OCI-LY1 (cell line): ENCODE measurements around the gene ADD1.

Source experiments
- H2AFZ ChIP-seq: fragments of 200-600 bp; sonication (generic), shearing (Covaris generic); 2 replicates; pipeline ENCODE4 v1.6.0; 2014; ENCODE audit warnings: antibody characterized with exemption, mild to moderate bottlenecking, low read length
- H3F3A ChIP-seq: fragments of 200-600 bp; sonication (generic), shearing (Covaris generic); 2 replicates; pipeline ENCODE4 v1.6.0; 2014; ENCODE audit warnings: mild to moderate bottlenecking, antibody characterized with exemption, low read length, moderate library complexity; ENCODE audit not compliant: insufficient read depth
- H3K27ac ChIP-seq: fragments of 200-600 bp; sonication (generic); 2 replicates; pipeline ENCODE4 v1.5.1; 2014; ENCODE audit warnings: low read length, mixed run types, mild to moderate bottlenecking, low read depth; ENCODE audit not compliant: poor library complexity, severe bottlenecking
- H3K27me3 ChIP-seq: fragments of 200-600 bp; sonication (generic); 2 replicates; pipeline ENCODE4 v1.6.0; 2014; ENCODE audit warnings: antibody characterized with exemption, mild to moderate bottlenecking, low read length, moderate library complexity; ENCODE audit not compliant: insufficient read depth
- H3K36me3 ChIP-seq: fragments of 200-600 bp; sonication (generic); 2 replicates; pipeline ENCODE4 v1.6.1; 2014; ENCODE audit warnings: mild to moderate bottlenecking, antibody characterized with exemption, low read length, moderate library complexity, mixed read lengths; ENCODE audit not compliant: insufficient read depth
- H3K4me1 ChIP-seq: fragments of 200-600 bp; sonication (generic); 2 replicates; pipeline ENCODE4 v1.5.1; 2014; ENCODE audit warnings: mild to moderate bottlenecking, low read length, moderate library complexity; ENCODE audit not compliant: insufficient read depth, severe bottlenecking
- H3K4me2 ChIP-seq: fragments of 200-600 bp; sonication (generic), shearing (Covaris generic); 2 replicates; pipeline ENCODE4 v1.6.1; 2014; ENCODE audit warnings: low read length
- H3K4me3 ChIP-seq: fragments of 200-600 bp; sonication (generic); 2 replicates; pipeline ENCODE4 v1.5.1; 2014; ENCODE audit warnings: low read length, low read depth, mild to moderate bottlenecking, mixed read lengths; ENCODE audit not compliant: poor library complexity, severe bottlenecking
- H3K79me2 ChIP-seq: fragments of 200-600 bp; shearing (Covaris generic); 2 replicates; pipeline ENCODE4 v1.6.1; 2016; ENCODE audit warnings: mixed run types, low read length, mixed read lengths; ENCODE audit not compliant: insufficient read depth
- H3K9ac ChIP-seq: fragments of 200-600 bp; sonication (generic), shearing (Covaris generic); 2 replicates; pipeline ENCODE4 v1.6.1; 2014; ENCODE audit warnings: mild to moderate bottlenecking, low read length, mixed read lengths
- H3K9me2 ChIP-seq: fragments of 200-600 bp; sonication (generic), shearing (Covaris generic); 2 replicates; pipeline ENCODE4 v1.6.1; 2014; ENCODE audit warnings: low read depth, mild to moderate bottlenecking, low read length, mixed read lengths
- H3K9me3 ChIP-seq: fragments of 200-600 bp; shearing (Covaris generic); 2 replicates; pipeline ENCODE4 v1.6.1; 2014; ENCODE audit warnings: low read length, mixed read lengths
- H4K20me1 ChIP-seq: fragments of 200-600 bp; sonication (generic), shearing (Covaris generic); 2 replicates; pipeline ENCODE4 v1.6.0; 2016; ENCODE audit warnings: mild to moderate bottlenecking, low read length; ENCODE audit not compliant: insufficient read depth
- CTCF ChIP-seq: fragments of 200-600 bp; sonication (generic), shearing (Covaris generic); IDR thresholded peaks from 2 replicates; pipeline ENCODE4 v1.5.1; 2017; ENCODE audit warnings: mild to moderate bottlenecking, antibody characterized with exemption, low read length, moderate library complexity, mixed read lengths
- EZH2 ChIP-seq: fragments of 200-600 bp; sonication (generic), shearing (Covaris generic); IDR thresholded peaks from 2 replicates; pipeline ENCODE4 v1.8.0; 2017; ENCODE audit warnings: borderline replicate concordance, mixed run types, mild to moderate bottlenecking, antibody characterized with exemption, low read length, moderate library complexity, mixed read lengths

The ADD1 gene

GRCh38 chr4:2893772-2894171 is 50.1 kb downstream of the ADD1 start:
- Histone ChIP-seq H3K27ac (no peak overlapping the region), H3K9me3 (no peaks in the 10 kb centered on the region), H3K4me2 (no peak overlapping the region), H3K9ac (no peak overlapping the region), H3K4me1 (no peaks in the 10 kb centered on the region), H3K9me2 (no peaks in the 10 kb centered on the region), H4K20me1 (no peaks in the 10 kb centered on the region), H3K79me2 (no peaks in the 10 kb centered on the region), H2AFZ (no peak overlapping the region), H3K4me3 (no peak overlapping the region), H3K27me3 (no peaks in the 10 kb centered on the region), H3F3A (no peaks in the 10 kb centered on the region), H3K36me3 (0 out of 2 replicates have a peak, but pooled peaks cover under 1% of the 10 kb centered on the region)
- TF ChIP-seq EZH2 (no peak), CTCF (no peak)

GRCh38 chr4:2898001-2898400 is 54.4 kb downstream of the ADD1 start:
- no peaks in the 10 kb centered on the region for H3K79me2 ChIP-seq
- no peaks in the 10 kb centered on the region for H3F3A ChIP-seq
- H3K27ac ChIP-seq = no peak overlapping the region
- H3K4me2 ChIP-seq = no peak overlapping the region
- no peaks in the 10 kb centered on the region for H4K20me1 ChIP-seq
- H3K9ac ChIP-seq = no peak overlapping the region
- TF ChIP-seq CTCF (no peak), EZH2 (no peak)
- no peak overlapping the region for H3K4me3 ChIP-seq
- H3K9me2 ChIP-seq = no peaks in the 10 kb centered on the region
- H3K27me3 ChIP-seq = no peaks in the 10 kb centered on the region
- no peaks in the 10 kb centered on the region for H3K9me3 ChIP-seq
- H2AFZ ChIP-seq = no peak overlapping the region
- H3K36me3 ChIP-seq = peaks cover 10% of the 10 kb centered on the region; the same call in 1 of the 2 replicates
- H3K4me1 ChIP-seq = no peaks in the 10 kb centered on the region

GRCh38 chr4:2900741-2901140 is 57.1 kb downstream of the ADD1 start:
- no peak overlapping the region for H3K4me3 ChIP-seq
- H2AFZ ChIP-seq = no peak overlapping the region
- no peak overlapping the region for H3K4me2 ChIP-seq
- H3K79me2 ChIP-seq = no peaks in the 10 kb centered on the region
- no peaks in the 10 kb centered on the region for H3K9me2 ChIP-seq
- no peak for TF ChIP-seq EZH2
- TF ChIP-seq CTCF = no peak
- H3K4me1 ChIP-seq = no peaks in the 10 kb centered on the region
- H3F3A ChIP-seq = no peaks in the 10 kb centered on the region
- no peak overlapping the region for H3K9ac ChIP-seq
- no peaks in the 10 kb centered on the region for H4K20me1 ChIP-seq
- H3K9me3 ChIP-seq = no peaks in the 10 kb centered on the region
- H3K27me3 ChIP-seq = no peaks in the 10 kb centered on the region
- no peak overlapping the region for H3K27ac ChIP-seq
- H3K36me3 ChIP-seq = peaks cover 10% of the 10 kb centered on the region; the same call in 1 of the 2 replicates
